Measurements from ENCODE around the gene ERFL.
A peak's percentile ranks its signal among the peaks of the same experiment; 100 is the strongest.

The ERFL gene

DNA sequence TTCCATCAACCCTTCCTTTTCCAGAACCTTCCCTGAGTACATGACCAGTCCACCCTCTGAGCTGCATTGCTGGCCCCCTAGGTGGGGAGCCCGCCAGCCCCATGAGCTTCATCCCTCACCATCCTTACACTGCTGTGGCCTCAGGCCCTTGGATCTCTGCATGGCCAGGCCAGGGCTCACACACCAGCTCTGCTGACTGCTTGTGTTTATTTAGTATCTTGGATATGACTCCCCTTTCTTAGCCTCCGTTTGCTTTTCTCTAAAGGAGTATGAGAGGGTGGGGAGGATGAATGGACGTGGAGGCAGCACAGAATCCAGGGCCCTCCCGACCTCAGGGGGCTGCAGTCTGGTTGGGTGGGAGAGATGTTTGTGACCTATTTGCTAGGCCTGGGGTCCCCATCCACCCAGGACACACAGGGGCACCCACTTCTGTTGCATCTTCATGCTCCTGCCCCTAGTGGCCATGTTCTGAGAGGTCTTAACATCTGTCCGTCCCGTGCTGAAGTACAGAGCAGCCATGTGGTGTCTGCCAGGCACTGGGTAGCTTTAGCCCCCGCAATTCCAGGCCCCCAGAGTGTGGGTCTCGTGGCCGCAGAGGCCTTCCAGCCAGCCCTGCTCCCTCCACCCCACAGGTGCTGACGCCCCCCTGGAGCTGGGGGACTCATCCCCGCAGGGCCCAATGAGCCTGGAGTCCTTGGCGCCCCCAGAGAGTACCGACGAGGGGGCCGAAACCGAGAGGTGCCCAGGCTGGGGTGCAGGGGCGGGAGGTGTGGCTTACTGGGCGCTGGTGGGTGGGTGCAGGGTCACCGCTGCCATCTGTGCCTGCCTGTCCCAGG, 32.3 kb downstream of the ERFL start:
- no peak for DNase-seq

GRCh38 chr19:41894350-41894749, 33.9 kb downstream of the ERFL start:
- no peak for DNase-seq

DNA sequence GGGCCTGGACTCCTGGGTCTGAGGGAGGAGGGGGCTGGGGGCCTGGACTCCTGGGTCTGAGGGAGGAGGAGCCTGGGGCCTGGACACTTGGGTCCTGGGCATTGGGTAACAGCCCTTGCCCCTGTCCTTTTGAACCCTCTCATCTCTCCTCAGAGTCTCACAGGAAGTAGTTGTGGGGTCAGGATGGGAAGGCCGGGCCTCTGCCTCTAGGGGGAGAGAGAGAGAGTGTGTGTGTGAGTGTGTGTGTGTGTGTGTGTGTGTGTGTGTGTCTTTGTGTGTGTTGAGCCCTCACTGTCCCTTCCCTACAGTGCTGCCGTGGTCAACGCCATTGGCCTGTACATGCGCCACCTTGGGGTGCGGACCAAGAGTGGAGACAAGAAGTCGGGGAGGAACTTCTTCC, 34.4 kb downstream of the ERFL start:
- DNase-seq = no peak

DNA sequence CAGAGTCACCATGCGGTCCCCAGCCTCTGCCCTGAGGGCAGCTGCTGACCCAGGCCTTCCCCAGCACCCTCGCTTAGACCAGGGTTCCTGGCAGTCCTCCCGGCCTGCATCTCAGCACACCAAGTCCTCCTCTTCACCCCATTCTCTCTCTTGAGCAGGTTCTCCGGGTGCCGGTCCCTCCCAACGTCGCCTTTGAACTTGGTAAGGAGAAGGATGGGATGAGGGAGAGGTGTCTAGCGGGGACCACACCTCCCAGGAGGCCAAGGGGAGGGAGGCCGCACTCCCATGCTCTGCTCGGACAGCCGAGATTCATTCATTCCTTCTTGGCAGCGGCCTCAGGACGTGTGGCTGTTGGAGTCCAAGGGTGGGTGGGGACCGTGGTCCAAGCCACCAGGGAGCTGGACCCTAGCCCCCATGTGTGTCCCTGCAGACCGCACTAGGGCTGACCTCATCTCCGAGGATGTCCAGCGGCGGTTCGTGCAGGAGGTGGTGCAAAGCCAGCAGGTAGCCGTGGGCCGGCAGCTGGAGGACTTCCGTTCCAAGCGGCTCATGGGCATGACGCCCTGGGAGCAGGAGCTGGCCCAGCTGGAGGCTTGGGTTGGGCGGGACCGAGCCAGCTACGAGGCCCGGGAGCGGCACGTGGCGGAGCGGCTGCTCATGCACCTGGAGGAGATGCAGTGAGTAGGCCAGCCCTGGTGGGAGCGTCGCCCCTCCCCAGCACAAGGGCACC, 35.9 kb downstream of the ERFL start:
- DNase-seq = no peak

DNA sequence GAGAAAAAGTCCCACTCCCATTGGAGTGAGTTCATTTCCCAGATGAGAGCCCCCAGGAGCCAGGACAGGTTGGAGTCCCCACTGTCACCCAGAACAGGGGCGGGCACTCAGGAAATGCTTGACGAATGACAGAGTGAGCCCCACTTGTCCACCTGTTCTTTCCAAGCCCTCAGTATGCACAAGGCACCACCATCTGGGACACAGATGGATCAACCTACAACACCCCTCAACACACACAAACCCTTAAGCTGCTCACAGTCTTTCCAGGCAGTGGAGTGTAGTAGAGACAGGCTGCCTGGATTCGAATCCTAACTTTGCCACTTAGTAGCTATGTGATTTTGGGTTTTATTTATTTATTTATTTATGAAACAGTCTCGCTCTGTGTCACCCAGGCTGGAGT, 37.3 kb downstream of the ERFL start:
- DNase-seq = no peak

- DNase-seq = no peak
Measured at GRCh38 chr19:41889896-41890295, 38.4 kb downstream of the ERFL start.

DNA sequence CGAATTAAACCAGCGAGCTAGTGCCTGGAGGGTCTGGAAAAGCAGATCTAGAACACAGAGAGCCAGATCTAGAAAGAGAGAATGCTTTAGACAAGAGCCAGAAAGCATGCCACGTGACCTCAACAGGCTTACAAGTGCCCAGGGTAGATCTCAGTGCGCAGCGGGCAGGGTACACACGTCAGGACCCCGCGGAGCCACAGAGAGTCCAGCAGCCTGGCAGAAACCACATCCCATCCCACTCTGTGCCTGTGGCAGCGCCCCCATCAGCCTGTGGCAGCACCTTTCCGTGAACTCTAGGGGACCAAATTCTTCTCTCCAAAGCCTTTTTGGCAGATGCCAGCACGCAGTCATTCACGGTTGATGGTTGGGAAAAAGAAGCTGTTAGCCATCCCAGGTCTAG, 39.3 kb downstream of the ERFL start:
- no peak for DNase-seq

- peak; percentile 89 for DNase-seq
Measured at GRCh38 chr19:41887711-41888382, 40.4 kb downstream of the ERFL start.

- no peak for DNase-seq
Measured at GRCh38 chr19:41886761-41887710, 41.2 kb downstream of the ERFL start.

DNA sequence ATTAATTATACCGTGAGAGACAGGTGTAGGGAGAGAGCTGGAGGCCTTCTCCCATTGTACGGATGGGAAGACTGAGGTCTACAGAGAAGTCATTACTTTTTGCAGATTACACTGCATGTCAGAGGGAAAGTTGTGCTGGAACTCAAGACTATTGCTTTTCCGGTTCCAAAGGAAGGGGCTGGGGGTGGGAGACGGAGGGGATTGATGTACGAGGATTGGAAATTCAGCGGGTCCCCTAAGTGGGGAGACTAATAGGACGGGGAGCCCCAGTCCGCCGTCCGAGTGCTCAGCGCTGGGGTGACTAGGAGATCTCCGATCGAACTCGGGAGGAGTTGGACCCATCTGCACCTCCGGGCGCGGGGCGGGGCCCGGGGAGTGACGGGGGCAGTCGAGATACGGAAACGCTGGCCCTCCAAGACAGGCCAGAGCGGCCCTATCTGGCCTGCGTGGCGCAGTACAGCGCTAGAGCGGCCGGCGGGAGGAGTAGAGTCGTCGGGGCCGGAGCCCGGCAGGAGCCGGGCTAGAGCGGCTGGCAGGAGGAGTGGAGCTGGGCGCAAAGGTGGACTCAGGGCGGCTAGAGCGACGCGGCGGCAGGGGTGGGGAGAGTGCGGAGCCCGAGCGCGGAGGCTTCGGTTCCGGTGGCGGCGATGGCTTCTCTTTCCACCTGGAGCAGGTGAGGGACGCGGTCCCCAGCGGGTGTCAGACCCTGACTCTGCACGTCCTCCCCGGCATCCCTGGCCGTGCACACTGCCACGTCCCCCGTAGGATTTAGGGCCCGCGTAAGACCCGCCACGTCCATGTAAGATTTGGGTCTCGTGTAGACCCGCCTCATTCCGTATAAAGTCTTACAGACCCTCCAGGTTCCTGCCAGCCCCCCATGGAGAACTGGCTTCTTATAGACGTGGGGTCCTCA, 44.2 kb downstream of the ERFL start:
- DNase-seq = peak; percentile 96

DNA sequence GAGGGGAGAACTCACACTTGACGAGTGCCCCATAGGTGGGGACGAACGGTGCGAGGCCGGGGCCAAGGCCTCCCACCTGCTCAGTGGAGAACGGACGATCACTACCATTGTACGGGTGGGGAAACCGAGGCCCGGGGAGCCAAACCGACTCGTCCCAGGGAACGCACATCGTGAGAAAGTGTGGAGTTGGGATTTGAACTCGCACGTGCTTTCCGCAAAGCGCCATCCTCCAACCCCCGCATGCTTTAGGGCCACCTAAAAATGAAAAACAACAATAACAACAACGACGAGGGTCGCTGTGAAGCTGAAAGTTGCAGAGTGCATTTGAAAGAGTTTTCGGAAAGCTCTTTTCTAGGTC, 44.8 kb downstream of the ERFL start:
- no peak for DNase-seq

DNA sequence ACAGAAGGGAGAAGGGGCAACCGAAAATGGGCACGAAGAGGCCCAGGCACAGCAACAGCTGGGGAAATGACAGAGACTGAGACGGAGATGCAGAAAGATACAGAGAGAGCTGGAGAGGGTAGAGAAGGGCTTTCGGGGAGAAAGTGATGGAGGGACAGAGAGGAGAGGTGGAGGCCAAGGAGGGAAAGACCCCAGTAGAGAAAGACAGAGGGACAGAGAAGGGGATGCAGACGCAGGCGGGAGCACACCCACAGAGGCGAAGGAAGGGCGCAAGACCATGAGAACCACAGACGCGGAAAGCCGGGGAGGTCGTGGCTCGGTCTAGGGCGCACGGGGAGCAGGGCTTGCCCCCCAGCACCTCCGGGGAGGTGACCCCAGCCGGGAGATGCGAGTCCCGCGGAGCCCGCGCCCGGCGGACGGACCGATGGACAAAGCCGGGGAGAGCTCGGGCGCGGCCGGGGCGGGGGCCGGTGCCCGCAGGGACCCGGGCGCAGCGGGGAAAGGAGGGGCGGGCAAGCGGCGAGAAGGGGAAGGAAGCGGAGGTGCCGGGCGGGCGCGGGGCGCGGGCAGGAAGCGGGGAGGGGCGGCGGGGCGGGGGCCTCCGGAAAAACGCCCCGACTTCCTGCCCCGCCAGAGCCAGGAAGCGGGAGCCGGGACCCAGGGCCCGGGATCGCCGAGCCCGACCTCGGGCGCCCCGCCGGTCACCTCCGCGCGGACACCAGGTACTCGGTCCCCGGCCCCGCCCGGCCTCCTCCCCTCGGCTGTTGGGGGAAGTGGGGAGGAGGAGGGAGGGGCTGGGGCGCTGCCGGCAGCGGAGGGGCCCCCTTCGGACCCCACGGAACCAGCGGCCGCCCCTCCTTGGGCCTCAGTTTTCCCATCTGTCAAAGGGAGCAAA, 45.4 kb downstream of the ERFL start, which contains the start of gene ARHGEF1:
ARHGEF1 (plus strand) TSS at position 617 of the 895 bp plus-strand sequence. CDS start 4,899 bp downstream, outside the sequence.
- DNase-seq = no peak

GRCh38 chr19:41880329-41880708, 47.9 kb downstream of the ERFL start:
- DNase-seq = no peak

DNA sequence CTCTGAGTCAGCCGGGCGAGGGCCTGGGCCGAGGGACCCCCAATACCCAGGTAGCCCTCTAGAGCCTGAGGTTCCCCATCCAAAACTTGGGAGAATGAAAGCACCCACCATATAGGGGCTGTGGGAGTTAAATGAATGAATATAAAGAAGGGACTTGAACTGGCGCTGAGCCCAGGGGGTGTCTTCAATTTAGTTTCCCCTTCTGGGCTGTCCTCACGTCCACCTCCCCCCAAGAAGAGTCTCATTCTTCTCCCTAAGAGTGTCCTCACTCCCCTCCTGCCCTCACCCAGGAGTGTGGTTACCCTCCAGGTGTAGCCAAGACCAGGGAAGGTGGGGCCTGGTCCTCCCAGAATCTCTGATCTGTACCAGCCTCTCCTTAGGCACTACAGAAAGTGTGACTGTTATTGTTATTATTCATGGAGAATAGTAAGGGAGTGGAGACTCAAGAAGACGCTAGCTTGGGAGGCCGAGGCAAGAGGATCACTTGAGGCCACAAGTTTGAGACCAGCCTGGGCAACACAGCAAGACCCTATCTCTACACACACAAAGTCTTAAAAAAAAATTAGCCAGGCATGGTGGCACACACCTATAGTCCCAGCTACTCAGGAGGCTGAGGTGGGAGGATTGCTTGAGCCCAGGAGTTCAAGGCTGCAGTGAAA, 48.5 kb downstream of the ERFL start:
- DNase-seq = no peak

DNA sequence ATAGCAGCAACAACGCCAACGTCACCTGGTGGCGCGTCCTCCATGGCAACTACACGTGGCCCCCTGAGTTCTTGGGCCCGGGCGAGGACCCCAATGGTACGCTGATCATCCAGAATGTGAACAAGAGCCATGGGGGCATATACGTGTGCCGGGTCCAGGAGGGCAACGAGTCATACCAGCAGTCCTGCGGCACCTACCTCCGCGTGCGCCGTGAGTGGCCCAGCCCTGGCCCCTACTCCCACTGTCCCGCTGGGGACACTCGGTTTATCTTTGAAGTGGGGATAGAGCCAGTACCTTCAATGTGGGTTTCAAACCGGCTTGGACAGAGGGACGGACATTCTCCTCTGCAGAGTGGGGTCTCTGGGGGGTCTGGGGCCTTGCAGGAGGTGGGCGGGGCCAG, 49.2 kb downstream of the ERFL start:
- no peak for DNase-seq

DNA sequence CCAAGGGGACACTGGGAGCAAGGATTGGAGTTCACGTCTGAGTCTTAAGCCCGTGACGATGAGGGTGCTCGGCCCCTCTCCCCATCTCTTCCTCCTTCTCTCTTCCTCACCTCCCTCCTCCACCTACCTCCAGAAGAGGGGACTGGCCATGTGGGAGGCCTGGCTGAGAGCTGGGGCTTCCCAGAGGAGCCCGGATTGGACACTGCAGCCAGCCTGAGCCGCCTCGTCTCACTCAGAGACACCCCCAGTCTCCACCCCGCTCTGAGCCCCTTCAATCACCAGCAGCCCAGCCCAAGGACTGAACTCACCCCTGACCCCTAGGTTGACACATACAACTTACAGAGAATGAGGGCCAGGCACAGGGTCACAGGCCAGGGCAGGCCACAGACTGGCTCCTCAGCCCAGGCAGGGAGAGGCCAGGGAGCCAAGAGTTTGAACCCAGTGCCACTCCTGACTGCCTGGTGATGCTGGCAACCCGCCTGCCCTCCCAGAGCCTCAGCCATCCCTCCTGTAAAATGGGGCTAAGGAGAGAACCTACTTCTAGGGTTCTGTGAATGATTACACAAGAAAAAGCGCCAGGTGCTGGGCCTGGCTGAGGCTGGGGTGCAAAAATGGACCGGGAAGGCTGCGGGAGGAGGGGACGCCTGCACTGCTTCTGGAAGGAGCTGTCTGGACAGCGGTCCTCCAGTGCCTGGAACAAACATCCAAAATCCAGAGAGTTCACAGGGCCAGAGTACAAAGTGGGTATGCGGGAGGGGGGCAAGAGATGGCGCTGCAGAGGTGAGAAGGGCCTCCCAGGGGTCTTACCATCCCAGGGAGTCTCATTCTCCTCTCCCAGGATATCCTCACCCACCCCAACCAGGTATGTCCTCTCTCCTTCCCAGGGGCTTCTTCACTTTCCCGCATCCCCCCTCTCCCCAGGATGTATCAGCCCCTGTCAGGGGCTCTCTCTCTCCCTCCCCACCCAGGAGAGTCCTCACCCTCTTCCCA, 50.0 kb downstream of the ERFL start:
- DNase-seq = no peak

DNA sequence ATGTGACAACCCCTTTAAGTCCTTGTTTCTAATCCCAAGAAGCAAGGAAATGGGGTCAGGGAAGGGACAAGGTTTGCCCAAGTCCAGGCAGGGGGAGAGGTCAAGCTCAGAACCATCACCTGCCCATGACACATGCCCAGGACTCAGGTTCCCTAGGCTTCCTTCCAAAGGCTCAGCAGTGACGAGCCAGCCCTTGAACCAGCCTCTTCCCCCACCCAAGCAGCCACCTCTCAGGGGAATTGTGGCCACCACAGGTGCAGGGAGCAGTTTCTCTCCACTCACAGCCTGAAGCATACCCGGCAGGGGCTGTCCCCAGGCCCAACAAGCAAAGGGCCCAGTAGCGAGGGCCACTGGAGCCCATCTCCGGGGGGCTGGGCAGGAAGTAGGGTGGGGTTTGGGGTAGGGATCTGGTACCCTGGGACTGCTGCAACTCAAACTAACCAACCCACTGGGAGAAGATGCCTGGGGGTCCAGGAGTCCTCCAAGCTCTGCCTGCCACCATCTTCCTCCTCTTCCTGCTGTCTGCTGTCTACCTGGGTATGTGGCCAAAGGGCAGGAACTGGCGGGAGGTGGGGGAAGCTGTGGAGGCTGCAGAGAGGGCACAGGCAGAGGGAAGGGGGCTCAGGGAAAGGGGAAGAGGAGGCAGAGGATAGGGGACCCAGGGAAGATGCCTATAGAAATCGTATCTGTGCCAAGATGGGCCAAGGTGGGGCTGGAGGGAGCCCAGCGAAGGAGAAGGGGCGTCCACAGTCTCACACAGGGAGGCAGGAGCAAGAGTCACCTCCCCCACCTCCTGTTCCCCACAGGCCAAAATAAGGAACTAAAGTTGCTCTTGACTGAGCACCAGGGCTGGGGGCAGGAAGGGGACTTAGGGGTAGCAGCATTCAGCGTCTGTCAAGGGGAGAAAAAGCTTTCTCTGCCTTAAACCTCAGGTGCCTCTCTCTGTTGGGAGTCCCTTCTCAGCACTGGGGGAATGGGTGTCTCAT, 51.1 kb downstream of the ERFL start, which contains the start of gene CD79A:
CD79A (plus strand) TSS at position 433 of the 986 bp plus-strand sequence; CDS start at position 459, 26 bp downstream.
- DNase-seq = no peak
